HEK293 (cell line): Measurements from ENCODE around the gene OTOL1.

Experiments used
- CTCF ChIA-PET: fragments of 350-600 bp; formaldehyde crosslinking; extraction: SDS; loops from one replicate; lab custom pipeline; 2021; ENCODE audit warnings: antibody characterized with exemption; lab: Yijun Ruan, JAX
- POLR2A ChIA-PET: fragments of 300-600 bp; formaldehyde crosslinking; extraction: SDS; loops from one replicate; lab custom pipeline; 2020; ENCODE audit warnings: antibody characterized with exemption, inconsistent platforms; lab: Yijun Ruan, JAX
- H3K27ac ChIP-seq: fragments of 200-500 bp; sonication (Bioruptor generic); 2 replicates; pipeline ENCODE4 v1.5.1; 2014; ENCODE audit warnings: low read depth, low read length, control low read depth, inconsistent platforms; ENCODE audit errors: extremely low read depth
- H3K36me3 ChIP-seq, 2 experiments: fragments of 200-500 bp in 1 of 2; sonication (Bioruptor generic) in 1 of 2; 1 replicate in 1 of 2; 2 replicates in 1 of 2; pipeline ENCODE4 v1.5.1; 2014 to 2017; ENCODE audit warnings: inconsistent platforms in 2 of 2, low read length in 2 of 2; ENCODE audit not compliant: control insufficient read depth in 2 of 2, insufficient read depth in 1 of 2
- H3K4me1 ChIP-seq: fragments of 200-500 bp; sonication (Bioruptor generic); 2 replicates; pipeline ENCODE4 v1.5.1; 2014; ENCODE audit warnings: mild to moderate bottlenecking, low read length, inconsistent platforms; ENCODE audit not compliant: control insufficient read depth, insufficient read depth
- H3K4me3 ChIP-seq: 2 replicates; pipeline ENCODE4 v1.5.1; 2011; ENCODE audit warnings: low read depth, mild to moderate bottlenecking, control low read depth, low read length, moderate library complexity
- H3K9me3 ChIP-seq: fragments of 200-500 bp; sonication (Bioruptor generic); 2 replicates; pipeline ENCODE4 v1.5.1; 2014; ENCODE audit warnings: low read depth, low read length, inconsistent platforms; ENCODE audit not compliant: control insufficient read depth, insufficient read depth
- AEBP2 ChIP-seq: fragments of 450-650 bp; formaldehyde crosslinking; IDR thresholded peaks from 2 replicates; pipeline ENCODE4 v1.5.1; 2016; ENCODE audit warnings: missing biosample characterization, missing genetic modification characterization, borderline replicate concordance
- KLF9 ChIP-seq: fragments of 450-650 bp; formaldehyde crosslinking; IDR thresholded peaks from 2 replicates; pipeline ENCODE4 v1.5.1; 2016; ENCODE audit warnings: missing biosample characterization, missing genetic modification characterization, low read depth
- OSR2 ChIP-seq: fragments of 450-650 bp; formaldehyde crosslinking; IDR thresholded peaks from 2 replicates; pipeline ENCODE4 v1.5.1; 2016; ENCODE audit warnings: missing biosample characterization, missing genetic modification characterization
- SP3 ChIP-seq: fragments of 450-650 bp; formaldehyde crosslinking; IDR thresholded peaks from 2 replicates; pipeline ENCODE4 v1.5.1; 2016; ENCODE audit warnings: missing biosample characterization, missing genetic modification characterization
- ZBTB7A ChIP-seq: fragments of 450-650 bp; formaldehyde crosslinking; IDR thresholded peaks from 2 replicates; pipeline ENCODE4 v1.5.1; 2016; ENCODE audit warnings: low read depth, missing biosample characterization, missing genetic modification characterization
- ZEB2 ChIP-seq: fragments of 450-650 bp; formaldehyde crosslinking; IDR thresholded peaks from 2 replicates; pipeline ENCODE4 v1.5.1; 2016; ENCODE audit warnings: missing biosample characterization, missing genetic modification characterization
- ZNF2 ChIP-seq: fragments of 450-650 bp; formaldehyde crosslinking; IDR thresholded peaks from 2 replicates; pipeline ENCODE4 v1.5.1; 2016; ENCODE audit warnings: missing biosample characterization, missing genetic modification characterization
- ZNF221 ChIP-seq: fragments of 450-650 bp; formaldehyde crosslinking; IDR thresholded peaks from 2 replicates; pipeline ENCODE4 v1.5.1; 2017; ENCODE audit warnings: missing biosample characterization, missing genetic modification characterization, borderline replicate concordance
- ZNF26 ChIP-seq: fragments of 450-650 bp; formaldehyde crosslinking; IDR thresholded peaks from 2 replicates; pipeline ENCODE4 v1.5.1; 2016; ENCODE audit warnings: missing biosample characterization, missing genetic modification characterization
- ZNF302 ChIP-seq: fragments of 450-650 bp; formaldehyde crosslinking; IDR thresholded peaks from 2 replicates; pipeline ENCODE4 v1.5.1; 2016; ENCODE audit warnings: missing biosample characterization, missing genetic modification characterization, low read depth
- ZNF354C ChIP-seq: fragments of 450-650 bp; formaldehyde crosslinking; IDR thresholded peaks from 2 replicates; pipeline ENCODE4 v1.5.1; 2016; ENCODE audit warnings: missing biosample characterization, missing genetic modification characterization, low read depth, borderline replicate concordance
- ZNF423 ChIP-seq: fragments of 450-650 bp; formaldehyde crosslinking; IDR thresholded peaks from 2 replicates; pipeline ENCODE4 v1.5.1; 2016; ENCODE audit warnings: missing biosample characterization, missing genetic modification characterization
- ZNF426 ChIP-seq: fragments of 450-650 bp; formaldehyde crosslinking; IDR thresholded peaks from 2 replicates; pipeline ENCODE4 v1.5.1; 2017; ENCODE audit warnings: missing biosample characterization, missing genetic modification characterization, mild to moderate bottlenecking, inconsistent platforms, moderate library complexity
- ZNF521 ChIP-seq: fragments of 450-650 bp; formaldehyde crosslinking; IDR thresholded peaks from 2 replicates; pipeline ENCODE4 v1.5.1; 2017; ENCODE audit warnings: missing biosample characterization, mild to moderate bottlenecking, missing genetic modification characterization
- ZNF561 ChIP-seq: fragments of 450-650 bp; IDR thresholded peaks from 2 replicates; pipeline ENCODE4 v1.5.1; 2018; ENCODE audit warnings: missing biosample characterization, missing genetic modification characterization, borderline replicate concordance
- ZNF600 ChIP-seq: fragments of 450-650 bp; formaldehyde crosslinking; IDR thresholded peaks from 2 replicates; pipeline ENCODE4 v1.5.1; 2016; ENCODE audit warnings: missing biosample characterization, missing genetic modification characterization
- ZNF623 ChIP-seq: fragments of 450-650 bp; formaldehyde crosslinking; IDR thresholded peaks from 2 replicates; pipeline ENCODE4 v1.5.1; 2016; ENCODE audit warnings: missing biosample characterization, missing genetic modification characterization
- ZNF624 ChIP-seq: fragments of 450-650 bp; formaldehyde crosslinking; IDR thresholded peaks from 2 replicates; pipeline ENCODE4 v1.5.1; 2017; ENCODE audit warnings: missing biosample characterization, missing genetic modification characterization
- ZNF639 ChIP-seq: fragments of 450-650 bp; formaldehyde crosslinking; IDR thresholded peaks from 2 replicates; pipeline ENCODE4 v1.5.1; 2016; ENCODE audit warnings: missing biosample characterization, missing genetic modification characterization
- ZNF692 ChIP-seq: fragments of 450-650 bp; formaldehyde crosslinking; IDR thresholded peaks from 2 replicates; pipeline ENCODE4 v1.5.1; 2016; ENCODE audit warnings: missing biosample characterization, missing genetic modification characterization
- ZNF843 ChIP-seq: fragments of 450-650 bp; formaldehyde crosslinking; IDR thresholded peaks from 2 replicates; pipeline ENCODE4 v1.5.1; 2016; ENCODE audit warnings: missing biosample characterization, missing genetic modification characterization
- ZSCAN18 ChIP-seq: fragments of 450-650 bp; formaldehyde crosslinking; IDR thresholded peaks from 2 replicates; pipeline ENCODE4 v1.5.1; 2016; ENCODE audit warnings: missing biosample characterization, missing genetic modification characterization
- ZSCAN30 ChIP-seq: fragments of 450-650 bp; IDR thresholded peaks from 2 replicates; pipeline ENCODE4 v1.5.1; 2018; ENCODE audit warnings: missing biosample characterization, mild to moderate bottlenecking, missing genetic modification characterization, moderate library complexity
- ZSCAN4 ChIP-seq: fragments of 450-650 bp; formaldehyde crosslinking; IDR thresholded peaks from 2 replicates; pipeline ENCODE4 v1.5.1; 2017; ENCODE audit warnings: missing biosample characterization, missing genetic modification characterization

Gene OTOL1

GRCh38 chr3:161454615-161455014 lies 42.0 kb upstream of the OTOL1 start (continued):
- no peak for TF ChIP-seq AEBP2 (tag by site-specific recombination)

GRCh38 chr3:161455962-161456361 lies 40.6 kb upstream of the OTOL1 start:
- no peaks in the 10 kb centered on the region for H3K9me3 ChIP-seq
- ChIA-PET CTCF (no interaction called here), POLR2A (no interaction called here)
- no peak overlapping the region for H3K27ac ChIP-seq
- no peak overlapping the region for H3K4me3 ChIP-seq
- H3K4me1 ChIP-seq: no peaks in the 10 kb centered on the region
- H3K36me3 ChIP-seq: no peaks in the 10 kb centered on the region
- TF ChIP-seq ZNF561 (no peak), ZSCAN18 (tag by site-specific recombination) (no peak)

GRCh38 chr3:161462138-161462537 lies 34.5 kb upstream of the OTOL1 start:
- Histone ChIP-seq H3K4me1 (no peaks in the 10 kb centered on the region), H3K27ac (no peak overlapping the region)
- no peak for TF ChIP-seq ZBTB7A (tag by site-specific recombination)
- TF ChIP-seq ZNF623: no peak
- no peak for TF ChIP-seq OSR2 (tag by site-specific recombination)
- TF ChIP-seq ZNF639 (tag by site-specific recombination): no peak
- TF ChIP-seq ZNF302 (tag by site-specific recombination): no peak
- no peak for TF ChIP-seq ZEB2 (tag by site-specific recombination)
- no peak for TF ChIP-seq ZNF2
- TF ChIP-seq, all 188 proteins: peak for 0
- ChIA-PET POLR2A (no interaction called here), CTCF (no interaction called here)
- H3K9me3 ChIP-seq: no peaks in the 10 kb centered on the region
- no peak overlapping the region for H3K4me3 ChIP-seq
- H3K36me3 ChIP-seq: no peaks in the 10 kb centered on the region

GRCh38 chr3:161471211-161471610 lies 25.4 kb upstream of the OTOL1 start:
- POLR2A ChIA-PET: no interaction called here
- no peaks in the 10 kb centered on the region for H3K4me1 ChIP-seq
- CTCF ChIA-PET: no interaction called here
- TF ChIP-seq KLF9 (tag by site-specific recombination) (no peak), ZNF423 (no peak), ZNF354C (tag by site-specific recombination) (no peak), ZNF692 (tag by site-specific recombination) (no peak), ZNF26 (no peak), ZSCAN30 (no peak), ZNF426 (tag by site-specific recombination) (no peak), SP3 (tag by site-specific recombination) (no peak), ZNF624 (tag by site-specific recombination) (no peak), ZSCAN4 (tag by site-specific recombination) (no peak), ZNF600 (tag by site-specific recombination) (no peak), ZNF843 (tag by site-specific recombination) (no peak), ZNF521 (tag by site-specific recombination) (no peak), ZNF221 (no peak)

More at GRCh38 chr3:161471211-161471610, 25.4 kb upstream of the OTOL1 start:
- Histone ChIP-seq H3K9me3 (no peaks in the 10 kb centered on the region), H3K27ac (no peak overlapping the region), H3K4me3 (no peak overlapping the region), H3K36me3 (no peaks in the 10 kb centered on the region)
